Right atrium auricular region (tissue), 2 donors: ENCODE measurements around the gene RIPK4. TPM values are rescaled to one million over a fixed set of nuclear protein-coding genes. Genes with fewer than 3 reads are reported as not detected.
"Not testable (repeated sequence)": the region's sequence is repeated elsewhere in the genome, so short reads cannot be mapped to it uniquely, and the experiment has no call there.

Source experiments
- DNase-seq: peaks from one replicate; pipeline ENCODE4 v3.0.0-alpha.2; 2019; ENCODE audit warnings: low spot score
- H3K27ac ChIP-seq, 2 donors: fragments of 200-600 bp; sonication (generic); 1 replicate in 1 of 2; 2 replicates in 1 of 2; pipeline ENCODE4 v1.5.1; 2016 to 2019
- H3K27me3 ChIP-seq, 2 donors: fragments of 200-600 bp; sonication (generic); one replicate each; pipeline versions ENCODE4 v1.5.1 to v1.6.0; 2017 to 2019
- H3K36me3 ChIP-seq: fragments of 200-600 bp; sonication (generic); one replicate; pipeline ENCODE4 v1.5.1; 2016
- H3K4me1 ChIP-seq, 2 donors: fragments of 200-600 bp; sonication (generic); one replicate each; pipeline versions ENCODE4 v1.5.1 to v1.6.0; 2017 to 2019
- H3K4me3 ChIP-seq, 2 donors: fragments of 200-600 bp; sonication (generic); 1 replicate in 1 of 2; 2 replicates in 1 of 2; pipeline ENCODE4 v1.5.1; 2017 to 2019; ENCODE audit warnings: mild to moderate bottlenecking in 1 of 2, moderate library complexity in 1 of 2
- H3K9me3 ChIP-seq, 2 donors: fragments of 200-600 bp; sonication (generic); one replicate each; pipeline ENCODE4 v1.5.1; 2019
- CTCF ChIP-seq, 2 donors: fragments of 200-600 bp; sonication (generic); IDR thresholded peaks; one replicate each; pipeline ENCODE4 v1.5.1; 2019; ENCODE audit warnings: antibody characterized with exemption in 2 of 2
- total RNA-seq, 2 donors: library from RNA; depleted of rRNA; stranded (reverse); fragments of >200 nt; gene quantifications; one replicate each; pipeline ENCODE4 v1.1.0, GENCODE V29; 2016

RIPK4 gene
- total RNA-seq, 2 donors from 2014 or later, result 2.1 to 3.5 TPM

GRCh38 chr21:41715649-41716281 is 51.1 kb downstream of the RIPK4 start:
- TF ChIP-seq CTCF (IDR thresholded peaks at IDR 0.05), result no peak
- Histone ChIP-seq H3K4me1 (no peaks in the 10 kb centered on the region), H3K9me3 (no peaks in the 10 kb centered on the region), H3K4me3 (no peak overlapping the region), H3K27ac (no peak overlapping the region), H3K27me3 (no peaks in the 10 kb centered on the region), H3K36me3 (no peaks in the 10 kb centered on the region)
- no peak for DNase-seq

GRCh38 chr21:41714299-41714865 is 52.5 kb downstream of the RIPK4 start:
- not testable (repeated sequence) for H3K36me3 ChIP-seq, H3K4me3 ChIP-seq, H3K4me1 ChIP-seq, H3K27me3 ChIP-seq, DNase-seq, H3K27ac ChIP-seq, H3K9me3 ChIP-seq

- TF ChIP-seq CTCF (IDR thresholded peaks at IDR 0.05), result no peak
- no peaks in the 10 kb centered on the region for H3K9me3 ChIP-seq
- no peaks in the 10 kb centered on the region for H3K4me1 ChIP-seq
- no peaks in the 10 kb centered on the region for H3K27me3 ChIP-seq
- no peak overlapping the region for H3K4me3 ChIP-seq
- H3K27ac ChIP-seq, result no peak overlapping the region
- H3K36me3 ChIP-seq, result no peaks in the 10 kb centered on the region
- DNase-seq, result no peak
Measured at GRCh38 chr21:41713495-41714281, 53.2 kb downstream of the RIPK4 start.

GRCh38 chr21:41712730-41713129 is 54.1 kb downstream of the RIPK4 start:
- Histone ChIP-seq H3K27me3 (no peaks in the 10 kb centered on the region), H3K4me3 (no peak overlapping the region), H3K9me3 (no peaks in the 10 kb centered on the region), H3K36me3 (no peaks in the 10 kb centered on the region), H3K27ac (no peak overlapping the region), H3K4me1 (no peaks in the 10 kb centered on the region)
- DNase-seq, result no peak
- no peak for TF ChIP-seq CTCF (IDR thresholded peaks at IDR 0.05)

GRCh38 chr21:41712201-41712600 is 54.7 kb downstream of the RIPK4 start:
- no peak for TF ChIP-seq CTCF (IDR thresholded peaks at IDR 0.05)
- Histone ChIP-seq H3K36me3 (no peaks in the 10 kb centered on the region), H3K9me3 (no peaks in the 10 kb centered on the region), H3K27ac (no peak overlapping the region), H3K27me3 (no peaks in the 10 kb centered on the region), H3K4me3 (no peak overlapping the region), H3K4me1 (no peaks in the 10 kb centered on the region)
- DNase-seq, result no peak

- H3K36me3 ChIP-seq, result no peaks in the 10 kb centered on the region
- H3K4me3 ChIP-seq, result no peak overlapping the region
- no peak for TF ChIP-seq CTCF (IDR thresholded peaks at IDR 0.05)
- no peaks in the 10 kb centered on the region for H3K27me3 ChIP-seq
- DNase-seq, result no peak
- H3K4me1 ChIP-seq, result no peaks in the 10 kb centered on the region
- H3K27ac ChIP-seq, result no peak overlapping the region
- no peaks in the 10 kb centered on the region for H3K9me3 ChIP-seq
Measured at GRCh38 chr21:41711416-41712007, 55.3 kb downstream of the RIPK4 start.
